Mammary epithelial cell (primary cell): ENCODE results near the gene COIL.

Source experiments
- CTCF ChIP-seq, 2 donors: IDR thresholded peaks in 1 of 2; conservative IDR thresholded peaks in 1 of 2; 2 replicates each; pipeline ENCODE4 v1.5.1; 2011 to 2012; ENCODE audit warnings: inconsistent platforms in 2 of 2, low read length in 2 of 2, mild to moderate bottlenecking in 2 of 2, control low read depth in 1 of 2, low read depth in 1 of 2; ENCODE audit not compliant: insufficient read depth in 1 of 2; ENCODE audit errors: extremely low read depth in 1 of 2
- EZH2 ChIP-seq: IDR thresholded peaks from 2 replicates; pipeline ENCODE4 v1.6.1; 2012; ENCODE audit warnings: low read length, inconsistent platforms, borderline replicate concordance

DNA sequence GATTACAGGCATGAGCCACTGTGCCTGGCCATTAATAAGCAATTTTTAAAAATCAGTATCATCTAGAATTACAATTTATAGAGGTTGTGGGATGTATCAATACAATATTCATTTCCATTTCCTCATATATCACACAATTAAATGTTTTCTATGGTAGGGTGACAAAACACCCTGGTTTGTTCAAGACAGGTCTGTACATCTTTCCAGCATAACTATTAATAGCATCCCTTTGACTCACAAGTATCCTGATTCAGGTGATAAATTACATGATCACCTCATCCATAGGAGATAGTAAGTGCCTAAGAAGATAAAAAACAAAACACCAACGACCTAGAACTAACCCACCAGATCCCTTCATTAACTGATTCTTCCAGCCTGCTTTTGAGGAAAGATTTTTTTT is 13.1 kb downstream of the COIL start:
- TF ChIP-seq CTCF (conservative IDR thresholded peaks at IDR 0.05 in 1 of 2, IDR thresholded peaks at IDR 0.05 in 1 of 2; ENCODE audit: extremely low read depth in 1 of 2, insufficient read depth in 1 of 2, low read depth in 1 of 2, low read length in 2 of 2) (no peak), EZH2 (no peak)
